Measurements from ENCODE around the gene DLGAP1.

Gene DLGAP1

DNA sequence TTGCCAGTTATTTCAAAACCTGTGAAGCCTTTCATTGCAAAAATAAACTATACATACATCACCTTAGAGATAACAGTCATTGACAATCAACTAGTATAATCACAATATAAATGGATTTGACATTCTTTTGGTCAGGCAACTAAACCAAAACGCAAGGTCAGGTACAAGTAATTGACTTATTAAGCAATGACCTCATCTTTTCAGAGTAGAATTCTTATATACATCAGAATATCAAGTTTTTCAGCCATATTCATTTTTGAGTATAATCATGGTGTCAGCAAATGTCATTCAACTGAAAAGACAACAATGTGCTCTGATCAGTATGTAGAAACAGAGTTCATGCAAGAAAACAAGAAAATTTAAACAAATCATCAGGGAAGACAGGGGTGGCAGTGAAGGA lies 796.6 kb downstream of the DLGAP1 start:
- POLR2A ChIA-PET = no interaction called here
- H3K4me3 ChIP-seq (ENCODE audit: low read depth, low read length) = no peak overlapping the region
- CTCF ChIA-PET = interaction anchor here (1.0 to 2.0 kb wide), 2 partner anchors 8 to 25 kb away, joined by 3 to 7 read pairs; no protein-coding TSS in a partner anchor
- H3K9me3 ChIP-seq (ENCODE audit: control insufficient read depth, insufficient read depth, low read depth, low read length) = no peaks in the 10 kb centered on the region
- H3K27ac ChIP-seq (ENCODE audit: extremely low read depth, low read depth, low read length) = no peak overlapping the region
- peaks cover 4% of the 10 kb centered on the region; the same call in 1 of the 2 replicates for H3K4me1 ChIP-seq (ENCODE audit: control insufficient read depth, insufficient read depth, low read length)
- no peaks in the 10 kb centered on the region for H3K36me3 ChIP-seq (ENCODE audit: control insufficient read depth in 2 of 2, insufficient read depth in 1 of 2, low read length in 2 of 2)
- TF ChIP-seq ZNF394 (tag by site-specific recombination; IDR thresholded peaks at IDR 0.05; ENCODE audit: borderline replicate concordance) = no peak
- TF ChIP-seq, protein P1, sequence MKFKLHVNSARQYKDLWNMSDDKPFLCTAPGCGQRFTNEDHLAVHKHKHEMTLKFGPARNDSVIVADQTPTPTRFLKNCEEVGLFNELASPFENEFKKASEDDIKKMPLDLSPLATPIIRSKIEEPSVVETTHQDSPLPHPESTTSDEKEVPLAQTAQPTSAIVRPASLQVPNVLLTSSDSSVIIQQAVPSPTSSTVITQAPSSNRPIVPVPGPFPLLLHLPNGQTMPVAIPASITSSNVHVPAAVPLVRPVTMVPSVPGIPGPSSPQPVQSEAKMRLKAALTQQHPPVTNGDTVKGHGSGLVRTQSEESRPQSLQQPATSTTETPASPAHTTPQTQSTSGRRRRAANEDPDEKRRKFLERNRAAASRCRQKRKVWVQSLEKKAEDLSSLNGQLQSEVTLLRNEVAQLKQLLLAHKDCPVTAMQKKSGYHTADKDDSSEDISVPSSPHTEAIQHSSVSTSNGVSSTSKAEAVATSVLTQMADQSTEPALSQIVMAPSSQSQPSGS (tag by site-specific recombination; IDR thresholded peaks at IDR 0.05; ENCODE audit: low read depth) = peak; percentile 17; the same call in 1 of the 2 replicates
- TF ChIP-seq, protein P2, sequence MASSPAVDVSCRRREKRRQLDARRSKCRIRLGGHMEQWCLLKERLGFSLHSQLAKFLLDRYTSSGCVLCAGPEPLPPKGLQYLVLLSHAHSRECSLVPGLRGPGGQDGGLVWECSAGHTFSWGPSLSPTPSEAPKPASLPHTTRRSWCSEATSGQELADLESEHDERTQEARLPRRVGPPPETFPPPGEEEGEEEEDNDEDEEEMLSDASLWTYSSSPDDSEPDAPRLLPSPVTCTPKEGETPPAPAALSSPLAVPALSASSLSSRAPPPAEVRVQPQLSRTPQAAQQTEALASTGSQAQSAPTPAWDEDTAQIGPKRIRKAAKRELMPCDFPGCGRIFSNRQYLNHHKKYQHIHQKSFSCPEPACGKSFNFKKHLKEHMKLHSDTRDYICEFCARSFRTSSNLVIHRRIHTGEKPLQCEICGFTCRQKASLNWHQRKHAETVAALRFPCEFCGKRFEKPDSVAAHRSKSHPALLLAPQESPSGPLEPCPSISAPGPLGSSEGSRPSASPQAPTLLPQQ (tag by site-specific recombination; IDR thresholded peaks at IDR 0.05) = no peak
- no peak for TF ChIP-seq ZNF202 (tag by site-specific recombination; IDR thresholded peaks at IDR 0.05; ENCODE audit: borderline replicate concordance)
- no peak for TF ChIP-seq ZIC2 (tag by site-specific recombination; IDR thresholded peaks at IDR 0.05)
- TF ChIP-seq ZFP37 (tag by site-specific recombination; IDR thresholded peaks at IDR 0.05) = no peak
- TF ChIP-seq ZNF654 (tag by site-specific recombination; IDR thresholded peaks at IDR 0.05; ENCODE audit: low read depth) = no peak

DNA sequence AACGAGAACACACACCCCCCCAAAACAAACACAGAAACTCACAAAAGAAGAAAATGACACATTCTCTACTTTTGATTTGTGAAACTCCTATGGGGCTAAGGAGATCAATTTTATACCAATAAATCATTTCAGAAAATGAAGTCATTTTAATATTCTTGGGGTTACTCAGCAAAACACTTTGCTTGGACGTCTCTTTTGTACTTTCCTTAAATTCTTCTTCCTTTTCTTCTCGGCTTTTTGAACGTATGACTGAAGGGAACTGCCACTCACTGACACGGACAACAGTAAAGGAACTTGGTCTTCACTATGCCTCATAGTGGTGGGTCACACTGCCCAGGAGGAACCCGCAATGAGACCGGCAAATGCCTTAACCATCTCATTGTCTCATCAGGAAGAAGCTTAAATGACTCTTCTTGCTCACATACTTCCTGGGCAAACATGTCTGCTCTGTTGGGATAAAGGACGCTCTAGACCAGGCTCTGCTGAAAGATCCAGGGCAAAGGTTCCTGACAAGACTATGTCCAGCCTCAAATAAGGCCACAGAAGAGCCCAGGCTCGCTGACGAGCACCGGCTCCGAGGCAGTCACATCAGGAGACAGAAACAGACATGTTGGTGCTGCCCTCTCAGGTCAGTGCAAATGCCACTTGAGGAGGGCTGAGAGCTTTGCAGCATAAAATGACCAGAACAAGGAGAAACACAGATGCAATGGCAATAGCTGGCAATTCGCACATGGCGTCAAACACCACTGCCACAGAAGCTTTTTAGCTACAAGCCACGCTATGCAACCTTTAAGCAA lies 799.7 kb downstream of the DLGAP1 start:
- Histone ChIP-seq H3K36me3 (ENCODE audit: control insufficient read depth in 2 of 2, insufficient read depth in 1 of 2, low read length in 2 of 2) (no peaks in the 10 kb centered on the region), H3K27ac (ENCODE audit: extremely low read depth, low read depth, low read length) (no peak overlapping the region), H3K4me1 (ENCODE audit: control insufficient read depth, insufficient read depth, low read length) (peaks cover 4% of the 10 kb centered on the region; the same call in 1 of the 2 replicates), H3K4me3 (ENCODE audit: low read depth, low read length) (no peak overlapping the region), H3K9me3 (ENCODE audit: control insufficient read depth, insufficient read depth, low read depth, low read length) (no peaks in the 10 kb centered on the region)
- POLR2A ChIA-PET = no interaction called here
- CTCF ChIA-PET = interaction anchor here (1.1 kb wide), 2 partner anchors 11 to 61 kb away, joined by 3 read pairs; no protein-coding TSS in a partner anchor
- TF ChIP-seq, protein P3, sequence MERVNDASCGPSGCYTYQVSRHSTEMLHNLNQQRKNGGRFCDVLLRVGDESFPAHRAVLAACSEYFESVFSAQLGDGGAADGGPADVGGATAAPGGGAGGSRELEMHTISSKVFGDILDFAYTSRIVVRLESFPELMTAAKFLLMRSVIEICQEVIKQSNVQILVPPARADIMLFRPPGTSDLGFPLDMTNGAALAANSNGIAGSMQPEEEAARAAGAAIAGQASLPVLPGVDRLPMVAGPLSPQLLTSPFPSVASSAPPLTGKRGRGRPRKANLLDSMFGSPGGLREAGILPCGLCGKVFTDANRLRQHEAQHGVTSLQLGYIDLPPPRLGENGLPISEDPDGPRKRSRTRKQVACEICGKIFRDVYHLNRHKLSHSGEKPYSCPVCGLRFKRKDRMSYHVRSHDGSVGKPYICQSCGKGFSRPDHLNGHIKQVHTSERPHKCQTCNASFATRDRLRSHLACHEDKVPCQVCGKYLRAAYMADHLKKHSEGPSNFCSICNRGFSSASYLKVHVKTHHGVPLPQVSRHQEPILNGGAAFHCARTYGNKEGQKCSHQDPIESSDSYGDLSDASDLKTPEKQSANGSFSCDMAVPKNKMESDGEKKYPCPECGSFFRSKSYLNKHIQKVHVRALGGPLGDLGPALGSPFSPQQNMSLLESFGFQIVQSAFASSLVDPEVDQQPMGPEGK (tag by site-specific recombination; IDR thresholded peaks at IDR 0.05) = no peak
- TF ChIP-seq TCF7L2 (IDR thresholded peaks at IDR 0.05; ENCODE audit: borderline replicate concordance, low read depth, low read length) = no peak
- TF ChIP-seq ZNF223 (tag by site-specific recombination; IDR thresholded peaks at IDR 0.05) = no peak
- no peak for TF ChIP-seq ZNF169 (tag by site-specific recombination; IDR thresholded peaks at IDR 0.05)
- TF ChIP-seq, protein P4, sequence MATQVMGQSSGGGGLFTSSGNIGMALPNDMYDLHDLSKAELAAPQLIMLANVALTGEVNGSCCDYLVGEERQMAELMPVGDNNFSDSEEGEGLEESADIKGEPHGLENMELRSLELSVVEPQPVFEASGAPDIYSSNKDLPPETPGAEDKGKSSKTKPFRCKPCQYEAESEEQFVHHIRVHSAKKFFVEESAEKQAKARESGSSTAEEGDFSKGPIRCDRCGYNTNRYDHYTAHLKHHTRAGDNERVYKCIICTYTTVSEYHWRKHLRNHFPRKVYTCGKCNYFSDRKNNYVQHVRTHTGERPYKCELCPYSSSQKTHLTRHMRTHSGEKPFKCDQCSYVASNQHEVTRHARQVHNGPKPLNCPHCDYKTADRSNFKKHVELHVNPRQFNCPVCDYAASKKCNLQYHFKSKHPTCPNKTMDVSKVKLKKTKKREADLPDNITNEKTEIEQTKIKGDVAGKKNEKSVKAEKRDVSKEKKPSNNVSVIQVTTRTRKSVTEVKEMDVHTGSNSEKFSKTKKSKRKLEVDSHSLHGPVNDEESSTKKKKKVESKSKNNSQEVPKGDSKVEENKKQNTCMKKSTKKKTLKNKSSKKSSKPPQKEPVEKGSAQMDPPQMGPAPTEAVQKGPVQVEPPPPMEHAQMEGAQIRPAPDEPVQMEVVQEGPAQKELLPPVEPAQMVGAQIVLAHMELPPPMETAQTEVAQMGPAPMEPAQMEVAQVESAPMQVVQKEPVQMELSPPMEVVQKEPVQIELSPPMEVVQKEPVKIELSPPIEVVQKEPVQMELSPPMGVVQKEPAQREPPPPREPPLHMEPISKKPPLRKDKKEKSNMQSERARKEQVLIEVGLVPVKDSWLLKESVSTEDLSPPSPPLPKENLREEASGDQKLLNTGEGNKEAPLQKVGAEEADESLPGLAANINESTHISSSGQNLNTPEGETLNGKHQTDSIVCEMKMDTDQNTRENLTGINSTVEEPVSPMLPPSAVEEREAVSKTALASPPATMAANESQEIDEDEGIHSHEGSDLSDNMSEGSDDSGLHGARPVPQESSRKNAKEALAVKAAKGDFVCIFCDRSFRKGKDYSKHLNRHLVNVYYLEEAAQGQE (tag by site-specific recombination; IDR thresholded peaks at IDR 0.05) = no peak
- no peak for TF ChIP-seq YY1 (tag by site-specific recombination; IDR thresholded peaks at IDR 0.05)
- TF ChIP-seq, protein P5, sequence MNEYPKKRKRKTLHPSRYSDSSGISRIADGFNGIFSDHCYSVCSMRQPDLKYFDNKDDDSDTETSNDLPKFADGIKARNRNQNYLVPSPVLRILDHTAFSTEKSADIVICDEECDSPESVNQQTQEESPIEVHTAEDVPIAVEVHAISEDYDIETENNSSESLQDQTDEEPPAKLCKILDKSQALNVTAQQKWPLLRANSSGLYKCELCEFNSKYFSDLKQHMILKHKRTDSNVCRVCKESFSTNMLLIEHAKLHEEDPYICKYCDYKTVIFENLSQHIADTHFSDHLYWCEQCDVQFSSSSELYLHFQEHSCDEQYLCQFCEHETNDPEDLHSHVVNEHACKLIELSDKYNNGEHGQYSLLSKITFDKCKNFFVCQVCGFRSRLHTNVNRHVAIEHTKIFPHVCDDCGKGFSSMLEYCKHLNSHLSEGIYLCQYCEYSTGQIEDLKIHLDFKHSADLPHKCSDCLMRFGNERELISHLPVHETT (tag by site-specific recombination; IDR thresholded peaks at IDR 0.05) = no peak
- no peak for TF ChIP-seq ZNF529 (tag by site-specific recombination; IDR thresholded peaks at IDR 0.05; ENCODE audit: insufficient replicate concordance)
- TF ChIP-seq KLF7 (tag by site-specific recombination; IDR thresholded peaks at IDR 0.05; ENCODE audit: borderline replicate concordance) = no peak
- no peak for TF ChIP-seq ZNF19 (tag by site-specific recombination; IDR thresholded peaks at IDR 0.05; ENCODE audit: low read depth)
- TF ChIP-seq ZNF112 (tag by site-specific recombination; IDR thresholded peaks at IDR 0.05) = no peak
- no peak for TF ChIP-seq ZNF610 (tag by site-specific recombination; IDR thresholded peaks at IDR 0.05; ENCODE audit: borderline replicate concordance)
- TF ChIP-seq ZEB2 (tag by site-specific recombination; IDR thresholded peaks at IDR 0.05) = no peak
- no peak for TF ChIP-seq ZNF785 (tag by site-specific recombination; IDR thresholded peaks at IDR 0.05)
- TF ChIP-seq, protein P6, sequence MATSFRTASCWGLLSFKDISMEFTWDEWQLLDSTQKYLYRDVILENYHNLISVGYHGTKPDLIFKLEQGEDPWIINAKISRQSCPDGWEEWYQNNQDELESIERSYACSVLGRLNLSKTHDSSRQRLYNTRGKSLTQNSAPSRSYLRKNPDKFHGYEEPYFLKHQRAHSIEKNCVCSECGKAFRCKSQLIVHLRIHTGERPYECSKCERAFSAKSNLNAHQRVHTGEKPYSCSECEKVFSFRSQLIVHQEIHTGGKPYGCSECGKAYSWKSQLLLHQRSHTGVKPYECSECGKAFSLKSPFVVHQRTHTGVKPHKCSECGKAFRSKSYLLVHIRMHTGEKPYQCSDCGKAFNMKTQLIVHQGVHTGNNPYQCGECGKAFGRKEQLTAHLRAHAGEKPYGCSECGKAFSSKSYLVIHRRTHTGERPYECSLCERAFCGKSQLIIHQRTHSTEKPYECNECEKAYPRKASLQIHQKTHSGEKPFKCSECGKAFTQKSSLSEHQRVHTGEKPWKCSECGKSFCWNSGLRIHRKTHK (tag by site-specific recombination; IDR thresholded peaks at IDR 0.05) = no peak
